ENCODE data around the gene PTPRH. TPM values are rescaled to one million over a fixed set of nuclear protein-coding genes. Genes with fewer than 3 reads are reported as not detected.

PTPRH gene
- total and polyA plus RNA-seq, 9 of the 15 experiments (the other 6 are each of a cell fraction or from before 2014, with no cell fraction given) = 0.87 to 34.3 (median 22.7) TPM

DNA sequence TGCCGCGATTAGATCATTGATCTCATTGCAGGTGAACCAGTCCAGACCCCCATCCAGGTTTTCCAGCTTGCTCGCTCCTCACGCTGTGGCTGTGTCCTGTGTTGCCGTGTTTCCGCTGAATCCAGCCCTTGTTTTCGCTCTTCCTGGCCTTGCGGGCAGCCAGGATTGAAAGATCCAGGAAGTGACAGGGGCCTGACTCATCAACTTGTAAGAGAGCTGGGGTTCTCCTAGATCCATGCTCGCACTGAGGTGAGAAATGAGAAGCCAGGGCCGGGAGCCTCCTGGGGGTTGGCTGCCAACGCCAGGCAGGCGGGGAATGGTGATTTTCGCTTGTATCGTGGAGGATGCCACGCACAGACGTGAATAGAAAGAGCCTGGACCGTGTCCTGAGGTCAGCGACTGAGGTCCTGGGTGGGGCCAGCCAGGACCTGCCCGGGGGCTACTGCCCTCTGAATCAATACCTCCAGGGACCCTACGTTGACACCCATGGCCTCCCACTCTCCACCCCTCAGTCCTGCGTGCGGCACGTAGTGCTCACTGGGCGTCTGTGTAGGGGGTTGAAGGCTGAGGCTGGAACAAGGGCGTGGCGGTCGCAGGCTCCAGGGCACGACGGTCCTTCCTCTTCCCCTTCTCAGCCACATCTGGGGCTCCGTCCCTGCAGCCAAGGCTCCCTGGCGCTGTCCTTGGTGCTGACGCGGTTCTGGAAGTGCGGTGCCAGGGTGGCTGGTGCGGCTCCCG is 7.3 kb upstream of the PTPRH start (continued):
- TF ChIP-seq, protein P1, sequence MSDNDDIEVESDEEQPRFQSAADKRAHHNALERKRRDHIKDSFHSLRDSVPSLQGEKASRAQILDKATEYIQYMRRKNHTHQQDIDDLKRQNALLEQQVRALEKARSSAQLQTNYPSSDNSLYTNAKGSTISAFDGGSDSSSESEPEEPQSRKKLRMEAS (CRISPR knock-in tag; IDR thresholded peaks at IDR 0.05) = peak; percentile 88
- TF ChIP-seq ZNF408 (CRISPR knock-in tag; IDR thresholded peaks at IDR 0.05; ENCODE audit: low read depth) (no peak), SP1 (CRISPR knock-in tag; IDR thresholded peaks at IDR 0.05) (peak; percentile 99), ZBTB8A (IDR thresholded peaks at IDR 0.05; ENCODE audit: partially characterized antibody) (no peak), RUNX1 (IDR thresholded peaks at IDR 0.05; ENCODE audit: low read depth) (peak; percentile 68; the same call in 1 of the 2 replicates), LEF1 (IDR thresholded peaks at IDR 0.05) (peak; percentile 70; the same call in 1 of the 2 replicates), ZNF24 (IDR thresholded peaks at IDR 0.05) (peak; percentile 87)
- TF ChIP-seq, protein P2, sequence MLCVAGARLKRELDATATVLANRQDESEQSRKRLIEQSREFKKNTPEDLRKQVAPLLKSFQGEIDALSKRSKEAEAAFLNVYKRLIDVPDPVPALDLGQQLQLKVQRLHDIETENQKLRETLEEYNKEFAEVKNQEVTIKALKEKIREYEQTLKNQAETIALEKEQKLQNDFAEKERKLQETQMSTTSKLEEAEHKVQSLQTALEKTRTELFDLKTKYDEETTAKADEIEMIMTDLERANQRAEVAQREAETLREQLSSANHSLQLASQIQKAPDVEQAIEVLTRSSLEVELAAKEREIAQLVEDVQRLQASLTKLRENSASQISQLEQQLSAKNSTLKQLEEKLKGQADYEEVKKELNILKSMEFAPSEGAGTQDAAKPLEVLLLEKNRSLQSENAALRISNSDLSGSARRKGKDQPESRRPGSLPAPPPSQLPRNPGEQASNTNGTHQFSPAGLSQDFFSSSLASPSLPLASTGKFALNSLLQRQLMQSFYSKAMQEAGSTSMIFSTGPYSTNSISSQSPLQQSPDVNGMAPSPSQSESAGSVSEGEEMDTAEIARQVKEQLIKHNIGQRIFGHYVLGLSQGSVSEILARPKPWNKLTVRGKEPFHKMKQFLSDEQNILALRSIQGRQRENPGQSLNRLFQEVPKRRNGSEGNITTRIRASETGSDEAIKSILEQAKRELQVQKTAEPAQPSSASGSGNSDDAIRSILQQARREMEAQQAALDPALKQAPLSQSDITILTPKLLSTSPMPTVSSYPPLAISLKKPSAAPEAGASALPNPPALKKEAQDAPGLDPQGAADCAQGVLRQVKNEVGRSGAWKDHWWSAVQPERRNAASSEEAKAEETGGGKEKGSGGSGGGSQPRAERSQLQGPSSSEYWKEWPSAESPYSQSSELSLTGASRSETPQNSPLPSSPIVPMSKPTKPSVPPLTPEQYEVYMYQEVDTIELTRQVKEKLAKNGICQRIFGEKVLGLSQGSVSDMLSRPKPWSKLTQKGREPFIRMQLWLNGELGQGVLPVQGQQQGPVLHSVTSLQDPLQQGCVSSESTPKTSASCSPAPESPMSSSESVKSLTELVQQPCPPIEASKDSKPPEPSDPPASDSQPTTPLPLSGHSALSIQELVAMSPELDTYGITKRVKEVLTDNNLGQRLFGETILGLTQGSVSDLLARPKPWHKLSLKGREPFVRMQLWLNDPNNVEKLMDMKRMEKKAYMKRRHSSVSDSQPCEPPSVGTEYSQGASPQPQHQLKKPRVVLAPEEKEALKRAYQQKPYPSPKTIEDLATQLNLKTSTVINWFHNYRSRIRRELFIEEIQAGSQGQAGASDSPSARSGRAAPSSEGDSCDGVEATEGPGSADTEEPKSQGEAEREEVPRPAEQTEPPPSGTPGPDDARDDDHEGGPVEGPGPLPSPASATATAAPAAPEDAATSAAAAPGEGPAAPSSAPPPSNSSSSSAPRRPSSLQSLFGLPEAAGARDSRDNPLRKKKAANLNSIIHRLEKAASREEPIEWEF (CRISPR knock-in tag; IDR thresholded peaks at IDR 0.05) = no peak; the same call in 1 of the 2 replicates
- TF ChIP-seq, protein P3, sequence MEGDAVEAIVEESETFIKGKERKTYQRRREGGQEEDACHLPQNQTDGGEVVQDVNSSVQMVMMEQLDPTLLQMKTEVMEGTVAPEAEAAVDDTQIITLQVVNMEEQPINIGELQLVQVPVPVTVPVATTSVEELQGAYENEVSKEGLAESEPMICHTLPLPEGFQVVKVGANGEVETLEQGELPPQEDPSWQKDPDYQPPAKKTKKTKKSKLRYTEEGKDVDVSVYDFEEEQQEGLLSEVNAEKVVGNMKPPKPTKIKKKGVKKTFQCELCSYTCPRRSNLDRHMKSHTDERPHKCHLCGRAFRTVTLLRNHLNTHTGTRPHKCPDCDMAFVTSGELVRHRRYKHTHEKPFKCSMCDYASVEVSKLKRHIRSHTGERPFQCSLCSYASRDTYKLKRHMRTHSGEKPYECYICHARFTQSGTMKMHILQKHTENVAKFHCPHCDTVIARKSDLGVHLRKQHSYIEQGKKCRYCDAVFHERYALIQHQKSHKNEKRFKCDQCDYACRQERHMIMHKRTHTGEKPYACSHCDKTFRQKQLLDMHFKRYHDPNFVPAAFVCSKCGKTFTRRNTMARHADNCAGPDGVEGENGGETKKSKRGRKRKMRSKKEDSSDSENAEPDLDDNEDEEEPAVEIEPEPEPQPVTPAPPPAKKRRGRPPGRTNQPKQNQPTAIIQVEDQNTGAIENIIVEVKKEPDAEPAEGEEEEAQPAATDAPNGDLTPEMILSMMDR (IDR thresholded peaks at IDR 0.05 in 2 of 3, conservative IDR thresholded peaks at IDR 0.05 in 1 of 3; ENCODE audit: insufficient read depth in 2 of 3, low read depth in 1 of 3, low read length in 3 of 3) = no peak
- TF ChIP-seq, protein P4, sequence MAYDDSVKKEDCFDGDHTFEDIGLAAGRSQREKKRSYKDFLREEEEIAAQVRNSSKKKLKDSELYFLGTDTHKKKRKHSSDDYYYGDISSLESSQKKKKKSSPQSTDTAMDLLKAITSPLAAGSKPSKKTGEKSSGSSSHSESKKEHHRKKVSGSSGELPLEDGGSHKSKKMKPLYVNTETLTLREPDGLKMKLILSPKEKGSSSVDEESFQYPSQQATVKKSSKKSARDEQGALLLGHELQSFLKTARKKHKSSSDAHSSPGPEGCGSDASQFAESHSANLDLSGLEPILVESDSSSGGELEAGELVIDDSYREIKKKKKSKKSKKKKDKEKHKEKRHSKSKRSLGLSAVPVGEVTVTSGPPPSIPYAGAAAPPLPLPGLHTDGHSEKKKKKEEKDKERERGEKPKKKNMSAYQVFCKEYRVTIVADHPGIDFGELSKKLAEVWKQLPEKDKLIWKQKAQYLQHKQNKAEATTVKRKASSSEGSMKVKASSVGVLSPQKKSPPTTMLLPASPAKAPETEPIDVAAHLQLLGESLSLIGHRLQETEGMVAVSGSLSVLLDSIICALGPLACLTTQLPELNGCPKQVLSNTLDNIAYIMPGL (CRISPR knock-in tag; IDR thresholded peaks at IDR 0.05) = peak; percentile 94; the same call in 1 of the 2 replicates
- TF ChIP-seq, protein P5, sequence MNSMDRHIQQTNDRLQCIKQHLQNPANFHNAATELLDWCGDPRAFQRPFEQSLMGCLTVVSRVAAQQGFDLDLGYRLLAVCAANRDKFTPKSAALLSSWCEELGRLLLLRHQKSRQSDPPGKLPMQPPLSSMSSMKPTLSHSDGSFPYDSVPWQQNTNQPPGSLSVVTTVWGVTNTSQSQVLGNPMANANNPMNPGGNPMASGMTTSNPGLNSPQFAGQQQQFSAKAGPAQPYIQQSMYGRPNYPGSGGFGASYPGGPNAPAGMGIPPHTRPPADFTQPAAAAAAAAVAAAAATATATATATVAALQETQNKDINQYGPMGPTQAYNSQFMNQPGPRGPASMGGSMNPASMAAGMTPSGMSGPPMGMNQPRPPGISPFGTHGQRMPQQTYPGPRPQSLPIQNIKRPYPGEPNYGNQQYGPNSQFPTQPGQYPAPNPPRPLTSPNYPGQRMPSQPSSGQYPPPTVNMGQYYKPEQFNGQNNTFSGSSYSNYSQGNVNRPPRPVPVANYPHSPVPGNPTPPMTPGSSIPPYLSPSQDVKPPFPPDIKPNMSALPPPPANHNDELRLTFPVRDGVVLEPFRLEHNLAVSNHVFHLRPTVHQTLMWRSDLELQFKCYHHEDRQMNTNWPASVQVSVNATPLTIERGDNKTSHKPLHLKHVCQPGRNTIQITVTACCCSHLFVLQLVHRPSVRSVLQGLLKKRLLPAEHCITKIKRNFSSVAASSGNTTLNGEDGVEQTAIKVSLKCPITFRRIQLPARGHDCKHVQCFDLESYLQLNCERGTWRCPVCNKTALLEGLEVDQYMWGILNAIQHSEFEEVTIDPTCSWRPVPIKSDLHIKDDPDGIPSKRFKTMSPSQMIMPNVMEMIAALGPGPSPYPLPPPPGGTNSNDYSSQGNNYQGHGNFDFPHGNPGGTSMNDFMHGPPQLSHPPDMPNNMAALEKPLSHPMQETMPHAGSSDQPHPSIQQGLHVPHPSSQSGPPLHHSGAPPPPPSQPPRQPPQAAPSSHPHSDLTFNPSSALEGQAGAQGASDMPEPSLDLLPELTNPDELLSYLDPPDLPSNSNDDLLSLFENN (IDR thresholded peaks at IDR 0.05; ENCODE audit: low read depth in 2 of 2, low read length in 2 of 2) = peak in 1 of 2 experiments; percentile 61; a peak in 2 of 4 replicates

Data from K562 (cell line).